Skin of body (tissue), 2 donors: ENCODE data around the gene RIPOR2. TPM values are rescaled to one million over a fixed set of nuclear protein-coding genes. Genes with fewer than 3 reads are reported as not detected.
"Not testable (repeated sequence)": the region's sequence is repeated elsewhere in the genome, so short reads cannot be mapped to it uniquely, and the experiment has no call there.

Experiments used
- DNase-seq: peaks from one replicate; lab custom pipeline; 2025; lab: John Stamatoyannopoulos, UW
- total RNA-seq: library from RNA; depleted of rRNA; stranded (reverse); fragments of >200 nt; gene quantifications from one replicate; pipeline ENCODE4 v1.2.3, GENCODE V29; 2014

The RIPOR2 gene
- total RNA-seq, 1 donor from 2014 or later = 13.6 TPM

DNA sequence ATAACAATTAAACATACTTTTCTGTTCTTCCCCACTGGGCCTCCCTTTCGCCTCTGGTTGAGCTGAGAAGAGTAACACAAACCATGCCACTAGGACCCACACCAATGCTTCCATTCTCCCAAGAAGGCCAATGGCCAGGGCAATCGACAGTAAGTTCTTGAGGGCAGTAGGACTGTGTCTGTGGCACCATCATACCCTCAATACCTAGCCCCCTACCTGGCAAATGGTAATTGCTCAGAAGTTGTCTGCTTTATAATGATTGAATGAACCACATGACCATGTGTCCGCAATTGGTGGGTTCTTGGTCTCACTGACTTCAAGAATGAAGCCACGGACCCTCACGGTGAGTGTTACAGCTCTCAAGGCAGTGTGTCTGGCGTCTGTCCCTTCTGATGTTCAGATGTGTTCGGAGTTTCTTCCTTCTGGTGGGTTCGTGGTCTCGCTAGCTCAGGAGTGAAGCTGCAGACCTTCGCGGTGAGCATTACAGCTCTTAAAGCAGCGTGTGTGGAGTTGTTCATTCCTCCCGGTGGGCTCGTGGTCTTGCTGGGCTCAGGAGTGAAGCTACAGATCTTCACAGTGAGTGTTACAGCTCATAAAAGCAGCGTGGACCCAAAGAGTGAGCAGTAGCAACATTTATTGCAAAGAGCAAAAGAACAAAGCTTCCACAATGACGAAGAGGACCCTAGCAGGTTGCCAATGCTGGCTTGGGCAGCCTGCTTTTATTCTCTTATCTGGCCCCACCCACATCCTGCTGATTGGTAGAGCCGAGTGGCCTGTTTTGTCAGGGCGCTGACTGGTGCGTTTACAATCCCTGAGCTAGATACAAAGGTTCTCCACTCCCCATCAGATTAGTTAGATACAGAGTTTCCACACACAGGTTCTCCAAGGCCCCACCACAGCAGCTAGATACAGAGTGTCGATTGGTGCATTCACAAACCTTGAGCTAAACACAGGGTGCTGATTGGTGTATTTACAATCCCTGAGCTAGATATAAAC is 170.6 kb downstream of the RIPOR2 start:
- DNase-seq = not testable (repeated sequence)

GRCh38 chr6:24763578-24763977 is 172.2 kb downstream of the RIPOR2 start:
- no peak for DNase-seq

DNA sequence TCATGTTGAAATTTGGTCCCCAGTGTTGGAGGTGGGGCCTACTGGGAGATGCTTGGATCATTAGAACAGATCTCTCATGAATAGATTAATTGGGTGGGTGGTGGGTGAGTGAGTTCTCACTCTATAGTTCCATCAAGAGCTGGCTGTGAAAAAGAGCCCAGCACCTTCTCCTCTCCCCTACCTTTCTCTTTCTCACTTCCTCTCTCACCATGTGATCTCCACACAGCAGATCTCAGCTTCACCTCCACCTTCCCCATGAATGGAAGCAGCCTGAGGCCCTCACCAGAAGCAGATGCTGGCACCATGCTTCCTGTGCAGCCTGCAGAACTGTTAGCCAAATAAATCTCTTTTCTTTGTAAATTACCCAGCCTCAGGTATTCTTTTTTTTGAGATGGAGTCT is 173.9 kb downstream of the RIPOR2 start:
- DNase-seq = no peak

- no peak for DNase-seq
Measured at GRCh38 chr6:24761193-24761835, 174.4 kb downstream of the RIPOR2 start.

DNA sequence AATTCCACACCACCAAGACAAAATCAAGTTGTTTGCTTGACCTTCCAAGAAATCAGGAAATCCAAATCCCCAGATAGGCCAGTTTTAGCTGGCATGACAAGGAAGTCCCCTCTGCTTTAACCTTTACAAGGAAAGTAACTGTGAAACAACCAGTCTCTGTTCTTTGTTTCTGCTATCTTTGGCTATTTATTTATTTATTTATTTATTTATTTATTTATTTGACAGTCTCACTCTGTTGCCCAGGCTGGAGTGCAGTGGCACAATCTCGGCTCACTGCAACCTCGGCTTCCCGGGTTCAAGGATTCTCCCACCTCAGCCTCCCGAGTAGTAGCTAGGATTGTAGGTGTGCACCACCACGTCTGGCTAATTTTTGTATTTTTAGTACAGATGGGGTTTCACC is 175.6 kb downstream of the RIPOR2 start:
- no peak for DNase-seq

GRCh38 chr6:24759718-24760117 is 176.0 kb downstream of the RIPOR2 start:
- DNase-seq = no peak

- no peak for DNase-seq
Measured at GRCh38 chr6:24757611-24758010, 178.1 kb downstream of the RIPOR2 start.

DNA sequence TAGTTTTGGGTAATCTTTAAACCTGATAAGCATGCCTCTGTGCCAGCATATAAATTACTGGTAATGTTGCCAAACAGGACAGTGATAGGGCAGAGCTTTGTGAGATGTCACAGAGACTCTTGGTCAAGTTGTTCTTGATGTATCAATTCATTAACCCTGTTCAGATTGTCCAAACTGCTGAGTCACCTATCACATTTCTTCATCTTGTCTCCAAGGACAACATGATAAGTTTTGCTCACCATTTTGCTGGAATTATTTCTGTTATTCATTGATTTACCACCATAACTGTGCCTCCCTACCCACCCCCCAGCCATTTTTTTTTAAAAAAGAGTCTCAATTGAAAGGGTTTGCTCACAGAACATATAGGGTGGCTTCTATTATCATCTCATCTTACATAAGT is 180.5 kb downstream of the RIPOR2 start:
- DNase-seq = no peak

- not testable (repeated sequence) for DNase-seq
Measured at GRCh38 chr6:24754378-24754777, 181.4 kb downstream of the RIPOR2 start.

Other genes with a start within 250 kb of the RIPOR2 start
- 45.5 TPM for gene C6orf62, start 216.8 kb downstream of the RIPOR2 start, total RNA-seq
- 18.2 TPM for gene GMNN, start 161.0 kb downstream of the RIPOR2 start, total RNA-seq
- not detected for gene ARMH2, start 137.0 kb downstream of the RIPOR2 start, total RNA-seq